GM10266 (cell line): ENCODE measurements around the gene PLEKHA1.

Experiments used
- DNase-seq: peaks from one replicate; pipeline ENCODE4 v3.0.0; 2012; ENCODE audit errors: extremely low spot score
- TF ChIP-seq, protein P1 (sequence below): IDR thresholded peaks from 2 replicates; pipeline ENCODE4 v1.5.1; 2012; ENCODE audit warnings: mild to moderate bottlenecking, low read depth; ENCODE audit not compliant: control insufficient read depth, insufficient read depth; ENCODE audit errors: missing control alignments

The PLEKHA1 gene

DNA sequence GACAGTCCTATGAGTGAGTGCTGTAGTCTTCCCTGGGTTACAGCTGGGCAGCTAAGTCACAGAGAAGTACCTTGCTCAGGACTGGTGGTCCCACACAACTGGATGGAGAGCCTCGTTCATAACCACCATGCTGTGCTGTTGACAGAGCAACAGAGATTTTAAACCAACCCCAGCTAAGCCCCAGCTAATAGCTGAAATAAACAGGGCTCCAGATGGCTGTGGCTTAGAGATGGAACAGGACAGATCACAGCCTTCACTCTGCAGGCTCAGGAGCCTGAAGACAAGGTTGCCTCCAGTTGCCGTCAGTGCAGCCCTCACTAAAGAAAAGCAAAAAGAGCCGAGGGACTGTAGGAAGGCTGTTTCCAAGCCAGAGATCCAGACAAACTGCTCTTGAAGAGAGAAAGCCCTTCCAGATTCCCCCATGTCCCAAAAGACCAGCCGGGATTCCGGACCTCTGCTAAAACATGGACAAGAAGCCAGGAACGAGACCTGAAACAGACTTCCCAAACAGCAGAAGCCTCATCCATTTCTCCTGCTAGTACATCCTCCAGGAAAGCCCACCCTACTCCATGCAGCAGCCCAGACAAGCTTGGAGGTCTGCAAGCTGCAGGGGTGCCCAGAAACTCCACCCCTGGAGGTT is 91.0 kb downstream of the PLEKHA1 start:
- no peak for DNase-seq
- TF ChIP-seq, protein P1, sequence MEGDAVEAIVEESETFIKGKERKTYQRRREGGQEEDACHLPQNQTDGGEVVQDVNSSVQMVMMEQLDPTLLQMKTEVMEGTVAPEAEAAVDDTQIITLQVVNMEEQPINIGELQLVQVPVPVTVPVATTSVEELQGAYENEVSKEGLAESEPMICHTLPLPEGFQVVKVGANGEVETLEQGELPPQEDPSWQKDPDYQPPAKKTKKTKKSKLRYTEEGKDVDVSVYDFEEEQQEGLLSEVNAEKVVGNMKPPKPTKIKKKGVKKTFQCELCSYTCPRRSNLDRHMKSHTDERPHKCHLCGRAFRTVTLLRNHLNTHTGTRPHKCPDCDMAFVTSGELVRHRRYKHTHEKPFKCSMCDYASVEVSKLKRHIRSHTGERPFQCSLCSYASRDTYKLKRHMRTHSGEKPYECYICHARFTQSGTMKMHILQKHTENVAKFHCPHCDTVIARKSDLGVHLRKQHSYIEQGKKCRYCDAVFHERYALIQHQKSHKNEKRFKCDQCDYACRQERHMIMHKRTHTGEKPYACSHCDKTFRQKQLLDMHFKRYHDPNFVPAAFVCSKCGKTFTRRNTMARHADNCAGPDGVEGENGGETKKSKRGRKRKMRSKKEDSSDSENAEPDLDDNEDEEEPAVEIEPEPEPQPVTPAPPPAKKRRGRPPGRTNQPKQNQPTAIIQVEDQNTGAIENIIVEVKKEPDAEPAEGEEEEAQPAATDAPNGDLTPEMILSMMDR, result no peak

DNA sequence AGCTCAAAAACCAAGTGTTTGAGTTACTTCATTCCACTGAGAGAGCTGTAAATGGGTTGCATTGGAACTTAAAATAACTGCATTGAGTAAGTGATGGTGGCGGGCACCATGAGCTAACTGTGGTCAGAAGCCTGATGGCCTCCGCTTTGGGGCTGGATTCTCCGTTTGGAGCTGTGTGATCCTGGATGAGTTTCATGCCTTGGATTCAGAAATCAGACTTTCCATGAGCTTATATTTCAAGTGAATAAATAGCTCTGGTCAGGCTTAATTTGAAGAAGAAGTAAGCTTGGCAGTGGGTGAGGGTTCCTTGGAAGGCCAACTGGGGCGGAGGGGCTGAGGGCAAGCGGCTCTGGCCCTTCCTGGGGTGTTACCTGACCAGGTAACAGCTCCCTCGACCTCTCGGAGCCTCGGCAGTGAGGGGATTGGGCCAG is 92.5 kb downstream of the PLEKHA1 start:
- no peak for DNase-seq
- TF ChIP-seq, protein P1, result no peak

DNA sequence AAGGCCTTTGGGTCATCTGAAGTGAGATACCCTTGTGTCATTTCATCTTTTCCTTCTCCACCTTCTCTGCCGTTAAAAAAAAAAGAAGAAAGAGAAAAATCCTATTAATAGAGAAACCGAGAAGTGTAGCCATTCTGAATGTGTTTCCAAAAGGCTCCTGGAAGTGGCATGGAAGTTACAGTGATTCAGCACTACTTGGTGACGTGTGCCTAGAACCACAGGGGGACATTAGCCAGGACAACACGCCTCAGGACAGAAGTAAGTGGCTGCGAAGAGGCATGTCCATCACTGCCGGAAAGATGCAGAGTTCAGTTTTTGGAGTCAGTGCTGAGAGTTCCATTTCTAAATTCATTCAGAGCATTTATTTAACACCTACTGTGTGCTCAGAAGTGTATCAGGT is 93.2 kb downstream of the PLEKHA1 start:
- DNase-seq, result no peak
- TF ChIP-seq, protein P1, result no peak

DNA sequence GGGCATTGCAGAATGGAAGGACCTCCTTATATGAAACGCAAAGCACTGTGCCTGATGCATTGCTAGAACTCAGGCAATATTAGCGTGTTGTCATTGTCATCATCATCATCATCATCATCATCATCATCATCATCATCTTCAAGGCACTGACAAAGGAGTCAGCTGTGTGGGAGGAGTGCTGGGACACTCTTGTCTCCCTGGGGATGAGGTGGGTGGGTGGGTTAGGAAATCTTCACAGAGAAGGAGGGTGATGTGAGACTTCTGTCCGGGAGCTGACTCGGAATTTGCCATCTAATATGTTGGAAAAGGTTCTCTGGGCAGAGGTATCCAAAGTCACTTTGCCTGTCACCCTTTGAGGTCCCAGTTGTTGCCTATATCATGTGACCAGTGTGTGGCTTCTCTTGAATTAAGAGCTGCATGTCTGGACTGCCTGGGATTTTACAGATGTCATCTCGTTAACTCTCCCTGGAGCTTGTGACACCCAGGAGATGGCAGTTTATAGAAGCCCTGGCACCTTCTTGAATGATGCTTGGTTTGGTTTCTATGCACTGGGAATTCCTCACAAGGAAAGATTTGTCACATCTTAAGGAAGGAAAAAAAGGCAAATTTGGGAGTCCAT is 93.9 kb downstream of the PLEKHA1 start:
- no peak for DNase-seq
- TF ChIP-seq, protein P1, result no peak

DNA sequence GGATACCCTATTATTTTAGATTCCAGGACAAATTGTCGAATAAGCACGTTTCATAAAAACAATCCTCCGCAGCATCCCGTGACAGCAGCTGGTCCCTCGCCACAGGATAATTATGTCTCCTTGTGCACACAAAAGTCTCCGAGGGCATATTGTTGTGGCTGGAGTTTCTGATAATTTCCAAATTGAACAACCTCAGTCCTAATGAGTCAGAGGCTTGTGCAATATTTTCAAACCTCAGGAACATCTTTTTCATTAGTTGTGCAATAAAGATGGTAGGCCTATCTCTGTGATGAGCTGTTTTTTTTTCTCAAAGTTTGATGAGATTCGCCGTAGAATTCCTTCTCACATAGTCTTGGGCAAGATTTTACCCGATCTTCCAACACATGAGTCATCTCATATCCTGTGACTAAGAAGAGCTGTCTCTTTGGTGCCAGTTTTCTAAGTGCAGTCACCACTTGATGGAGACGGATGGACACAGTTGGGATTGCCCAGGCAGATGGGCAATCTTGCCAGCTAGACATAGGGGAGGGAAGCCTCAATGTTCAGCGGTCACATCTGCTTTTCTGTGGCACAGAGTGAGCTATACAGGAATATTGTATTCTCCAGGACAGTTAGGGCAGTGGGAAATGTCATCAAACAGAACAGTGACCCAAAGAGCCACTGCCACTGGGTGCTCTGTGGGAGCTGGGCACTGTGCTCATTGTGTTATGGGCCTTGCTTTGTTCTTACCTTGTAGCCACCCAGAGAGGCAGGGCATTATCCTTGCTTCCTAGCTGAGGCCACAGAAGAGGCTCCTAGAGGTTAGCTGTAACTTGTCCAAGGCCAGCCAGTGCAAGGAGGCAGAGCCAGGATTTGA is 94.6 kb downstream of the PLEKHA1 start:
- TF ChIP-seq, protein P1, result no peak
- DNase-seq, result no peak

DNA sequence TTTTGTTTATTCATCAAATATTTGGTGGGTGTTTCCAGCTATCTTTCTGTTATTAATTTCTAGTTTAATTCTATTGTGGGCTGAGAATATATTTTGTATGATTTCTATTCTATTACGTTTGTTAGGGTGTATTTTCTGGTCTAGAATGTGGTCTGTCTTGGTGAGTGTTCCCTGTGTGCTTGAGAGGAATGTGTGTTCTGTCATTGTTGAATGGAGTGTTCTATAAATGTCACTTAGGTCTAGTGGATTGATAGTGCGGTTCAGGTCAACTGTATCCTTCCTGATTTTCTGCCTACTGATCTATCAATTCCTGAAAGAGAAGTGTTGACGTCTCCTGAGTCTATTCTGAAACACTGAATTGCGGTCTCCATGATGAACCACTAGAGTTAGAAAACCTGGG is 95.3 kb downstream of the PLEKHA1 start:
- DNase-seq, result no peak

More for the DNA sequence above, 95.3 kb downstream of the PLEKHA1 start:
- TF ChIP-seq, protein P1, result no peak
